Smooth muscle cell (in vitro differentiated cells): ENCODE data around the gene CCT4. TPM values are rescaled to one million over a fixed set of nuclear protein-coding genes. Genes with fewer than 3 reads are reported as not detected.
"Not testable (repeated sequence)": the region's sequence is repeated elsewhere in the genome, so short reads cannot be mapped to it uniquely, and the experiment has no call there.

Experiments
- DNase-seq: peaks from one replicate; lab custom pipeline; 2025; ENCODE audit not compliant: unreplicated experiment; lab: John Stamatoyannopoulos, UW
- H2AFZ ChIP-seq: fragments of 200-600 bp; sonication (generic); 2 replicates; pipeline ENCODE4 v1.6.0; 2016; ENCODE audit warnings: antibody characterized with exemption, low read depth, mild to moderate bottlenecking
- H3F3A ChIP-seq: fragments of 200-600 bp; sonication (generic); 2 replicates; pipeline ENCODE4 v1.6.0; 2017; ENCODE audit warnings: antibody characterized with exemption, low read depth
- H3K27ac ChIP-seq: fragments of 200-600 bp; sonication (generic); 2 replicates; pipeline ENCODE4 v1.5.1; 2016; ENCODE audit warnings: low read depth, mild to moderate bottlenecking
- H3K27me3 ChIP-seq: fragments of 200-600 bp; sonication (generic); 2 replicates; pipeline ENCODE4 v1.6.1; 2016; ENCODE audit warnings: low read depth, mild to moderate bottlenecking
- H3K36me3 ChIP-seq: fragments of 200-600 bp; sonication (generic); 2 replicates; pipeline ENCODE4 v1.5.1; 2016; ENCODE audit warnings: low read depth
- H3K4me1 ChIP-seq: fragments of 200-600 bp; sonication (generic); 2 replicates; pipeline ENCODE4 v1.5.1; 2016; ENCODE audit warnings: low read depth
- H3K4me2 ChIP-seq: fragments of 200-600 bp; sonication (generic); 2 replicates; pipeline ENCODE4 v1.6.0; 2016; ENCODE audit warnings: mild to moderate bottlenecking
- H3K4me3 ChIP-seq: fragments of 200-600 bp; sonication (generic); 2 replicates; pipeline ENCODE4 v1.5.1; 2016; ENCODE audit warnings: mild to moderate bottlenecking
- H3K79me2 ChIP-seq: fragments of 200-600 bp; sonication (generic); 2 replicates; pipeline ENCODE4 v1.6.0; 2016; ENCODE audit warnings: low read depth, mild to moderate bottlenecking
- H3K9ac ChIP-seq: fragments of 200-600 bp; sonication (generic); 2 replicates; pipeline ENCODE4 v1.6.0; 2016; ENCODE audit warnings: low read depth
- H3K9me3 ChIP-seq: fragments of 200-600 bp; sonication (generic); replicated peaks from 2 replicates; pipeline ENCODE4 v1.5.1; 2016; ENCODE audit warnings: low read depth
- H4K20me1 ChIP-seq: fragments of 200-600 bp; sonication (generic); 2 replicates; pipeline ENCODE4 v1.6.0; 2016; ENCODE audit warnings: low read depth
- WGBS: methylation state at CpG from one replicate; pipeline ENCODE4 v1.1.7; 2016; ENCODE audit warnings: low lambda C conversion rate; 5-methylcytosine and 5-hydroxymethylcytosine counted together
- polyA plus RNA-seq: library from polyadenylated mRNA; unstranded; fragments of >200 nt; fragmentation: Nextera tagmentation; extraction: Ambion mirVana; gene quantifications from 2 replicates; pipeline ENCODE4 v1.2.1, GENCODE V29; 2016
- total RNA-seq: library from RNA; depleted of rRNA; stranded (reverse); fragments of >200 nt; gene quantifications from 2 replicates; pipeline ENCODE4 v1.2.3, GENCODE V29; 2014
- TF ChIP-seq, protein P1 (sequence below): fragments of 200-600 bp; sonication (generic); IDR thresholded peaks from 2 replicates; pipeline ENCODE4 v1.5.1; 2017; ENCODE audit warnings: borderline replicate concordance, mild to moderate bottlenecking, antibody characterized with exemption; ENCODE audit not compliant: insufficient read depth, poor library complexity, severe bottlenecking

CCT4 gene
- total and polyA plus RNA-seq, 2 experiments from 2014 or later, result 117 to 164 TPM

- peaks cover 46% of the 10 kb centered on the region for H4K20me1 ChIP-seq
- peaks cover 17% of the 10 kb centered on the region for H3K36me3 ChIP-seq
- H3K4me1 ChIP-seq, result peaks cover 12% of the 10 kb centered on the region
- H3K9me3 ChIP-seq, result no peaks in the 10 kb centered on the region
- H2AFZ ChIP-seq, result no peak overlapping the region
- H3K9ac ChIP-seq, result no peak overlapping the region
- H3F3A ChIP-seq, result no peaks in the 10 kb centered on the region
- DNase-seq, result no peak
- H3K27ac ChIP-seq, result no peak overlapping the region
- TF ChIP-seq, protein P1, sequence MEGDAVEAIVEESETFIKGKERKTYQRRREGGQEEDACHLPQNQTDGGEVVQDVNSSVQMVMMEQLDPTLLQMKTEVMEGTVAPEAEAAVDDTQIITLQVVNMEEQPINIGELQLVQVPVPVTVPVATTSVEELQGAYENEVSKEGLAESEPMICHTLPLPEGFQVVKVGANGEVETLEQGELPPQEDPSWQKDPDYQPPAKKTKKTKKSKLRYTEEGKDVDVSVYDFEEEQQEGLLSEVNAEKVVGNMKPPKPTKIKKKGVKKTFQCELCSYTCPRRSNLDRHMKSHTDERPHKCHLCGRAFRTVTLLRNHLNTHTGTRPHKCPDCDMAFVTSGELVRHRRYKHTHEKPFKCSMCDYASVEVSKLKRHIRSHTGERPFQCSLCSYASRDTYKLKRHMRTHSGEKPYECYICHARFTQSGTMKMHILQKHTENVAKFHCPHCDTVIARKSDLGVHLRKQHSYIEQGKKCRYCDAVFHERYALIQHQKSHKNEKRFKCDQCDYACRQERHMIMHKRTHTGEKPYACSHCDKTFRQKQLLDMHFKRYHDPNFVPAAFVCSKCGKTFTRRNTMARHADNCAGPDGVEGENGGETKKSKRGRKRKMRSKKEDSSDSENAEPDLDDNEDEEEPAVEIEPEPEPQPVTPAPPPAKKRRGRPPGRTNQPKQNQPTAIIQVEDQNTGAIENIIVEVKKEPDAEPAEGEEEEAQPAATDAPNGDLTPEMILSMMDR, result no peak
- H3K27me3 ChIP-seq, result no peaks in the 10 kb centered on the region
- WGBS, result 88% methylated on average over 18 of the region's 18 CpGs
- peak overlapping the region; percentile 91 for H3K4me3 ChIP-seq
- H3K79me2 ChIP-seq, result peaks cover 54% of the 10 kb centered on the region
- peak overlapping the region; percentile 94 for H3K4me2 ChIP-seq
These were observed 2.4 kb downstream of the CCT4 start for GRCh38 chr2:61885896-61886603.

DNA sequence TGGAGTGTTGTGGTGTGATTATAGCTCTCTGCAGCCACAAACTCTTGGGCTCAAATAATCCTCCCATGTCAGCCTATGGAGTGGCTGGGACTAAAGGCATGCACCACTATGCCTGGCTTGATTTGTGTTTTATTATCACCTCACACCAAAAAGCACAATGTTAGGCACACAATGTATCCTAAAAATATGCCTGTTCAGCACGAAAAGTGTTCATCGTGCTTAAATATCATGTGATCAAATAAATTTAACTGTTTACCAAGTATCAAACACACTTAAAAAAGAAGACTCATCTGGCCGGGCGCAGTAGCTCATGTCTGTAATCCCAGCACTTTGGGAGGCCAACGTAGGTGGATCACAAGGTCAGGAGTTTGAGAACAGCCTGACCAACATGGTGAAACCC lies 5.6 kb downstream of the CCT4 start:
- H3K79me2 ChIP-seq, result peaks cover 49% of the 10 kb centered on the region
- 97% methylated on average over 5 of the region's 5 CpGs for WGBS

DNA sequence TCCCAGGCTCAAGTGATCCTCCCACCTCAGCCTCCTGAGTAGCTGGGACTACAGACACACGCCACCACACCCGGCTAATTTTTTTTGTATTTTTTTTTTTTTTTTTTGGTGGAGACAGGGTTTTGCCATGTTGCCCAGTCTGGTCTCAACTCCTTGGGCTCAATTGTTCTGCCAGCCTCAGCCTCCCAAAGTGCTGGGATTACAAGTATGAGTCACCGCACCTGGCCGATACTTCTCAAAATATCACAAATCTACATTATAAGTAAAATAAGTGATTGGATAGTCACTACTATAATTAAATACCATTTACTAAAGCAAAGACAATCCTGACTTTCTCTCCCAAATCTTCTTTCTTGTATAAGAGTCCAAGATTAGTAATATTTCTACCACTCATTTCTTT lies 9.1 kb downstream of the CCT4 start:
- H3K27me3 ChIP-seq, H3K4me3 ChIP-seq, H3K9ac ChIP-seq, H2AFZ ChIP-seq, H3F3A ChIP-seq, H3K4me2 ChIP-seq, H3K4me1 ChIP-seq, H3K9me3 ChIP-seq, DNase-seq: not testable (repeated sequence)
- H3K79me2 ChIP-seq, result peaks cover 17% of the 10 kb centered on the region
- peaks cover 26% of the 10 kb centered on the region for H4K20me1 ChIP-seq
- peak overlapping the region; percentile 0 for H3K27ac ChIP-seq
- WGBS, result 95% methylated on average over 4 of the region's 4 CpGs
- H3K36me3 ChIP-seq, result peaks cover 61% of the 10 kb centered on the region

More for the DNA sequence above, 5.6 kb downstream of the CCT4 start:
- Histone ChIP-seq H3F3A (peaks cover 8% of the 10 kb centered on the region), H3K4me1 (peaks cover 12% of the 10 kb centered on the region), H4K20me1 (peaks cover 60% of the 10 kb centered on the region), H3K9me3 (no peaks in the 10 kb centered on the region), H3K4me3 (no peak overlapping the region), H3K27me3 (no peaks in the 10 kb centered on the region), H3K27ac (no peak overlapping the region), H2AFZ (no peak overlapping the region), H3K4me2 (no peak overlapping the region), H3K9ac (no peak overlapping the region), H3K36me3 (peaks cover 36% of the 10 kb centered on the region)
- DNase-seq, result no peak
- TF ChIP-seq, protein P1, result no peak

- H3K4me3 ChIP-seq, result no peak overlapping the region
- H2AFZ ChIP-seq, result no peak overlapping the region
- 83% methylated on average over 3 of the region's 3 CpGs for WGBS
- H4K20me1 ChIP-seq, result peaks cover 21% of the 10 kb centered on the region
- no peaks in the 10 kb centered on the region for H3K27me3 ChIP-seq
- H3K4me2 ChIP-seq, result no peak overlapping the region
- H3K9me3 ChIP-seq, result no peaks in the 10 kb centered on the region
- peaks cover 9% of the 10 kb centered on the region for H3F3A ChIP-seq
- DNase-seq, result no peak
- H3K4me1 ChIP-seq, result no peaks in the 10 kb centered on the region
- no peak overlapping the region for H3K9ac ChIP-seq
- H3K36me3 ChIP-seq, result peaks cover 61% of the 10 kb centered on the region
- H3K27ac ChIP-seq, result peak overlapping the region; percentile 0
- TF ChIP-seq, protein P1, result no peak
- peaks cover 11% of the 10 kb centered on the region for H3K79me2 ChIP-seq
These were observed 9.7 kb downstream of the CCT4 start for GRCh38 chr2:61878761-61879160.
